ENCODE measurements around the gene FBXO5.

FBXO5 gene

GRCh38 chr6:152980656-152981055 is 2.2 kb downstream of the FBXO5 start:
- peak overlapping the region; percentile 77 for H3K9ac ChIP-seq (ENCODE audit: low read length)
- DNase-seq = no peak
- peaks cover 0 to 3% of the 10 kb centered on the region in 2 experiments for H3K36me3 ChIP-seq (ENCODE audit: control insufficient read depth in 1 of 2, insufficient read depth in 2 of 2, low read depth in 1 of 2, low read length in 2 of 2)
- no peak overlapping the region for H2BK15ac ChIP-seq (ENCODE audit: low read depth, poor library complexity, severe bottlenecking)
- WGBS = 60% methylated on average over 1 of the region's 1 CpG
- H4K8ac ChIP-seq (ENCODE audit: low read length) = no peak overlapping the region
- H2AK5ac ChIP-seq (ENCODE audit: low read length, severe bottlenecking) = no peak overlapping the region
- no peak overlapping the region for H3K14ac ChIP-seq (ENCODE audit: low read length in 2 of 2)
- H4K91ac ChIP-seq (ENCODE audit: low read length) = no peak overlapping the region
- no peak overlapping the region for H2AFZ ChIP-seq (ENCODE audit: low read depth, low read length)
- H3K4me1 ChIP-seq (ENCODE audit: control insufficient read depth, insufficient read depth, low read depth, low read length) = peaks cover 2% of the 10 kb centered on the region
- H3K27me3 ChIP-seq (ENCODE audit: control insufficient read depth in 1 of 2, insufficient read depth in 1 of 2, low read length in 2 of 2) = no peaks in the 10 kb centered on the region
- H3K9me3 ChIP-seq (ENCODE audit: control insufficient read depth, low read length) = no peaks in the 10 kb centered on the region
- no peak overlapping the region for H3K23ac ChIP-seq (ENCODE audit: low read length in 2 of 2)
- no peak overlapping the region for H2BK5ac ChIP-seq (ENCODE audit: low read depth, low read length, poor library complexity, severe bottlenecking)
- H2BK12ac ChIP-seq (ENCODE audit: low read length in 2 of 2) = no peak overlapping the region
- H3K27ac ChIP-seq (ENCODE audit: low read length, poor library complexity, severe bottlenecking) = no peak overlapping the region
- H3K4me3 ChIP-seq (ENCODE audit: insufficient read depth in 1 of 2, low read depth in 1 of 2, low read length in 2 of 2) = peak overlapping the region in 1 of 2 experiments; percentile 87
- no peak overlapping the region for H2BK120ac ChIP-seq (ENCODE audit: low read depth, low read length)
- no peak overlapping the region for H3K18ac ChIP-seq (ENCODE audit: low read depth in 1 of 2, low read length in 2 of 2)
- H3K4me2 ChIP-seq (ENCODE audit: low read length, poor library complexity, severe bottlenecking) = no peak overlapping the region
- H3K79me1 ChIP-seq (replicated peaks; ENCODE audit: low read length, poor library complexity, severe bottlenecking) = no peaks in the 10 kb centered on the region
- no peak overlapping the region for H3K4ac ChIP-seq (ENCODE audit: low read depth in 1 of 2, low read length in 2 of 2)

DNA sequence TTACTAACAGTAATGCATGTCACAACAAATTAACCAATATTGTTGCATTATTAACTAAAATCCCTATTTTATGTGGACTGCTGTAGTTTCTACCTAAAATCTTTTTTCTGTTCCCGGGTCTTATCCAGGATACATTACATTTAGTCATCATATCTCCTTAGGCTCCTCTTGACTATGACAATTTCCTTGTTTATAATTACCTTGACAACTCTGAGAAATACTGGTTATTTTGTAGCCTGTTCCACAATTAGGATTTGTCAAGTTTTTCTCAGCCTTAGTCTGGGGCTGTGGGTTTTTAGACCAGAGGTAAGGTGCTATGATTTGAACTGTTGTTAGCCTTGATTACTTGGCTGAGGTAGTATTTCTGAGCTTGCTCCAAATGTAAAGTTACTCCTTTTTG is 3.7 kb downstream of the FBXO5 start:
- Histone ChIP-seq H3K27me3 (ENCODE audit: control insufficient read depth in 1 of 2, insufficient read depth in 1 of 2, low read length in 2 of 2) (no peaks in the 10 kb centered on the region), H3K4me1 (ENCODE audit: control insufficient read depth, insufficient read depth, low read depth, low read length) (peaks cover 2% of the 10 kb centered on the region), H2BK120ac (ENCODE audit: low read depth, low read length) (no peak overlapping the region), H3K14ac (ENCODE audit: low read length in 2 of 2) (no peak overlapping the region), H2AK5ac (ENCODE audit: low read length, severe bottlenecking) (no peak overlapping the region), H3K23ac (ENCODE audit: low read length in 2 of 2) (no peak overlapping the region), H3K4me3 (ENCODE audit: insufficient read depth in 1 of 2, low read depth in 1 of 2, low read length in 2 of 2) (no peak overlapping the region), H3K27ac (ENCODE audit: low read length, poor library complexity, severe bottlenecking) (no peak overlapping the region), H3K4me2 (ENCODE audit: low read length, poor library complexity, severe bottlenecking) (no peak overlapping the region), H2AFZ (ENCODE audit: low read depth, low read length) (no peak overlapping the region), H3K9me3 (ENCODE audit: control insufficient read depth, low read length) (no peaks in the 10 kb centered on the region), H2BK15ac (ENCODE audit: low read depth, poor library complexity, severe bottlenecking) (no peak overlapping the region), H3K79me1 (replicated peaks; ENCODE audit: low read length, poor library complexity, severe bottlenecking) (no peaks in the 10 kb centered on the region), H3K18ac (ENCODE audit: low read depth in 1 of 2, low read length in 2 of 2) (no peak overlapping the region), H3K4ac (ENCODE audit: low read depth in 1 of 2, low read length in 2 of 2) (no peak overlapping the region), H2BK12ac (ENCODE audit: low read length in 2 of 2) (no peak overlapping the region), H4K91ac (ENCODE audit: low read length) (no peak overlapping the region), H3K9ac (ENCODE audit: low read length) (no peak overlapping the region), H2BK5ac (ENCODE audit: low read depth, low read length, poor library complexity, severe bottlenecking) (no peak overlapping the region), H3K36me3 (ENCODE audit: control insufficient read depth in 1 of 2, insufficient read depth in 2 of 2, low read depth in 1 of 2, low read length in 2 of 2) (peaks cover 3 to 13% of the 10 kb centered on the region in 2 experiments), H4K8ac (ENCODE audit: low read length) (no peak overlapping the region)
- DNase-seq = no peak
- no CpG with 5 or more reads among the region's 1 CpG for WGBS

DNA sequence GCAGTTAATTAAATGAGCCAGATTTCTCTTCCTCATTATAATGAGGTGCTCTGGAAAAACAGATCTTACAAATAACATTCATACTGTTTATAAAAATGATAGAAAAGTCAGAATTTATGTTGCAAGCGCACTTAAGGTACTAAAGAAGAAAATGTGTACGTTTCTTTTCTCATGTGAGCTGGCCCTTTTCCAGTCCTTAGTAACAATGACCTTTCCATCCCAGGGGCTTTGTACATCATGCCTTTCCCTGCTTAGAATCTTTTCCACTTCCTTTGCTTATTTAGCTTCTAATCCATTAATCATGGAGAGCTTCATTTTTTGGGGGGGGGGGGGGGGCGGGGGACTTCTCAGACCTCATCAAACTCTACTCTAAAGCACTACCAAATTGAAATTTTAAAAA is 4.8 kb downstream of the FBXO5 start:
- WGBS = 39% methylated on average over 2 of the region's 3 CpGs
- no peaks in the 10 kb centered on the region for H3K27me3 ChIP-seq (ENCODE audit: control insufficient read depth in 1 of 2, insufficient read depth in 1 of 2, low read length in 2 of 2)
- no peak overlapping the region for H3K9ac ChIP-seq (ENCODE audit: low read length)
- no peak overlapping the region for H3K27ac ChIP-seq (ENCODE audit: low read length, poor library complexity, severe bottlenecking)
- H2BK120ac ChIP-seq (ENCODE audit: low read depth, low read length) = no peak overlapping the region
- H3K9me3 ChIP-seq (ENCODE audit: control insufficient read depth, low read length) = no peaks in the 10 kb centered on the region
- H2BK15ac ChIP-seq (ENCODE audit: low read depth, poor library complexity, severe bottlenecking) = no peak overlapping the region
- H3K4me2 ChIP-seq (ENCODE audit: low read length, poor library complexity, severe bottlenecking) = no peak overlapping the region
- no peak overlapping the region for H2AK5ac ChIP-seq (ENCODE audit: low read length, severe bottlenecking)
- H3K79me1 ChIP-seq (replicated peaks; ENCODE audit: low read length, poor library complexity, severe bottlenecking) = no peaks in the 10 kb centered on the region
- H4K91ac ChIP-seq (ENCODE audit: low read length) = no peak overlapping the region
- no peak overlapping the region for H3K14ac ChIP-seq (ENCODE audit: low read length in 2 of 2)
- H3K4ac ChIP-seq (ENCODE audit: low read depth in 1 of 2, low read length in 2 of 2) = no peak overlapping the region
- H3K23ac ChIP-seq (ENCODE audit: low read length in 2 of 2) = no peak overlapping the region
- H3K4me1 ChIP-seq (ENCODE audit: control insufficient read depth, insufficient read depth, low read depth, low read length) = peaks cover 2% of the 10 kb centered on the region
- no peak overlapping the region for H2BK12ac ChIP-seq (ENCODE audit: low read length in 2 of 2)
- H2BK5ac ChIP-seq (ENCODE audit: low read depth, low read length, poor library complexity, severe bottlenecking) = no peak overlapping the region
- DNase-seq = peak; percentile 50
- H3K4me3 ChIP-seq (ENCODE audit: insufficient read depth in 1 of 2, low read depth in 1 of 2, low read length in 2 of 2) = no peak overlapping the region
- no peak overlapping the region for H4K8ac ChIP-seq (ENCODE audit: low read length)
- H2AFZ ChIP-seq (ENCODE audit: low read depth, low read length) = no peak overlapping the region
- H3K36me3 ChIP-seq (ENCODE audit: control insufficient read depth in 1 of 2, insufficient read depth in 2 of 2, low read depth in 1 of 2, low read length in 2 of 2) = peaks cover 5 to 18% of the 10 kb centered on the region in 2 experiments
- H3K18ac ChIP-seq (ENCODE audit: low read depth in 1 of 2, low read length in 2 of 2) = no peak overlapping the region

DNA sequence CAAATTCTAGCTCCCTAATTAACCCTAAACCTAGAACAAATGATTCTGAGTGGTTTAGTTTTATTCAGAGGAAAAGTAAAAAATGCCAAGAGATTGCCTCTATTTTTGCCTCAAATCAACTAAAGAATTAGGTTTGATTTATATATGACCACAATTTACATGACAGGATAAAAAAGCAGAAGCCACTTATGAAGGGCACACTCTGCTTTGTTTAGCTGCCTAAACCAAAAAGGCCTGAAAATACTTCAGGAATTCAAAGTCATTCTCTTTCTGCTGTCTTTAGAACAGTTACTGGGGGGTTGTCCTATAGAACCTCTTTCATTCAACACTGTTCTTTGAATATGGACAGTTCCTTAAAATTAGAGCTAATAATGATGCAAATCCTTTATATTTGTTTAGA is 5.3 kb downstream of the FBXO5 start:
- Histone ChIP-seq H3K23ac (ENCODE audit: low read length in 2 of 2) (no peak overlapping the region), H2BK5ac (ENCODE audit: low read depth, low read length, poor library complexity, severe bottlenecking) (no peak overlapping the region), H3K79me1 (replicated peaks; ENCODE audit: low read length, poor library complexity, severe bottlenecking) (no peaks in the 10 kb centered on the region), H3K4me2 (ENCODE audit: low read length, poor library complexity, severe bottlenecking) (no peak overlapping the region), H3K9ac (ENCODE audit: low read length) (no peak overlapping the region), H3K4me3 (ENCODE audit: insufficient read depth in 1 of 2, low read depth in 1 of 2, low read length in 2 of 2) (no peak overlapping the region), H2BK15ac (ENCODE audit: low read depth, poor library complexity, severe bottlenecking) (no peak overlapping the region), H2BK120ac (ENCODE audit: low read depth, low read length) (no peak overlapping the region), H3K27me3 (ENCODE audit: control insufficient read depth in 1 of 2, insufficient read depth in 1 of 2, low read length in 2 of 2) (no peaks in the 10 kb centered on the region), H2AFZ (ENCODE audit: low read depth, low read length) (no peak overlapping the region), H4K91ac (ENCODE audit: low read length) (no peak overlapping the region), H4K8ac (ENCODE audit: low read length) (no peak overlapping the region), H3K4ac (ENCODE audit: low read depth in 1 of 2, low read length in 2 of 2) (no peak overlapping the region), H3K27ac (ENCODE audit: low read length, poor library complexity, severe bottlenecking) (no peak overlapping the region), H3K4me1 (ENCODE audit: control insufficient read depth, insufficient read depth, low read depth, low read length) (peaks cover under 1% of the 10 kb centered on the region), H2AK5ac (ENCODE audit: low read length, severe bottlenecking) (no peak overlapping the region), H3K18ac (ENCODE audit: low read depth in 1 of 2, low read length in 2 of 2) (no peak overlapping the region), H3K9me3 (ENCODE audit: control insufficient read depth, low read length) (no peaks in the 10 kb centered on the region), H3K14ac (ENCODE audit: low read length in 2 of 2) (no peak overlapping the region), H3K36me3 (ENCODE audit: control insufficient read depth in 1 of 2, insufficient read depth in 2 of 2, low read depth in 1 of 2, low read length in 2 of 2) (peaks cover 3 to 23% of the 10 kb centered on the region in 2 experiments), H2BK12ac (ENCODE audit: low read length in 2 of 2) (no peak overlapping the region)
- DNase-seq = no peak
